GM18867 (cell line): ENCODE measurements around the gene GSE1.
A peak's percentile ranks its signal among the peaks of the same experiment; 100 is the strongest.

Experiments used
- ATAC-seq: cut with Tn5 transposase; IDR thresholded peaks from one replicate; pipeline ENCODE4 v1.9.1; 2021; ENCODE audit warnings: mild to moderate bottlenecking, moderate library complexity; ENCODE audit not compliant: unreplicated experiment

Gene GSE1

GRCh38 chr16:85612801-85613603 is at the start of gene GSE1:
TSS of gene GSE1 (plus strand) at chr16:85613322. CDS start at chr16:85613392, 70 bp downstream.
- peak; percentile 50 for ATAC-seq

- ATAC-seq = no peak
These were observed 49.4 kb upstream of the GSE1 start for GRCh38 chr16:85563515-85564276.

- no peak for ATAC-seq
These were observed 48.7 kb upstream of the GSE1 start for GRCh38 chr16:85564277-85565051.

GRCh38 chr16:85565340-85565739 is 47.8 kb upstream of the GSE1 start:
- no peak for ATAC-seq

- ATAC-seq = no peak
These were observed 47.2 kb upstream of the GSE1 start for GRCh38 chr16:85565801-85566526.

- no peak for ATAC-seq
These were observed 46.5 kb upstream of the GSE1 start for GRCh38 chr16:85566561-85567100.

GRCh38 chr16:85567101-85567866 is 45.8 kb upstream of the GSE1 start:
- no peak for ATAC-seq

- ATAC-seq = no peak
These were observed 45.2 kb upstream of the GSE1 start for GRCh38 chr16:85567935-85568334.

GRCh38 chr16:85568519-85568918 is 44.6 kb upstream of the GSE1 start:
- no peak for ATAC-seq

- ATAC-seq = no peak
These were observed 44.0 kb upstream of the GSE1 start for GRCh38 chr16:85569039-85569614.

GRCh38 chr16:85569615-85570212 is 43.4 kb upstream of the GSE1 start:
- ATAC-seq = peak; percentile 56

GRCh38 chr16:85570213-85570734 is 42.8 kb upstream of the GSE1 start:
- peak; percentile 29 for ATAC-seq

GRCh38 chr16:85570735-85571562 is 42.2 kb upstream of the GSE1 start:
- peak; percentile 55 for ATAC-seq

- no peak for ATAC-seq
These were observed 41.6 kb upstream of the GSE1 start for GRCh38 chr16:85571563-85571812.

GRCh38 chr16:85571813-85572619 is 41.1 kb upstream of the GSE1 start:
- ATAC-seq = no peak

GRCh38 chr16:85573045-85573695 is 40.0 kb upstream of the GSE1 start:
- no peak for ATAC-seq
